ENCODE data around the gene KLHL10. TPM values are rescaled to one million over a fixed set of nuclear protein-coding genes. Genes with fewer than 3 reads are reported as not detected.

Gene KLHL10
- total RNA-seq (2014; rRNA removed; shearing (Covaris generic)) = not detected in 2 replicates

- no peak for DNase-seq (ENCODE audit: low read depth)
These were observed at the start of gene KLHL10 for GRCh38 chr17:41837761-41838538. TSS of gene KLHL10 (plus strand) at chr17:41837825. CDS start at chr17:41837933, 108 bp downstream.

GRCh38 chr17:41792845-41793783, 44.5 kb upstream of the KLHL10 start:
- DNase-seq (ENCODE audit: low read depth) = peak; percentile 74

- DNase-seq (ENCODE audit: low read depth) = no peak
These were observed 43.7 kb upstream of the KLHL10 start for GRCh38 chr17:41793784-41794539.

GRCh38 chr17:41794540-41794975, 43.1 kb upstream of the KLHL10 start:
- DNase-seq (ENCODE audit: low read depth) = no peak

- no peak for DNase-seq (ENCODE audit: low read depth)
These were observed 41.3 kb upstream of the KLHL10 start for GRCh38 chr17:41796121-41796895.

GRCh38 chr17:41797377-41797776, 40.2 kb upstream of the KLHL10 start:
- no peak for DNase-seq (ENCODE audit: low read depth)

GRCh38 chr17:41799366-41799765, 38.3 kb upstream of the KLHL10 start:
- DNase-seq (ENCODE audit: low read depth) = no peak

- DNase-seq (ENCODE audit: low read depth) = no peak
These were observed 36.8 kb upstream of the KLHL10 start for GRCh38 chr17:41800601-41801373.

GRCh38 chr17:41801374-41802271, 36.0 kb upstream of the KLHL10 start:
- DNase-seq (ENCODE audit: low read depth) = peak; percentile 66

- no peak for DNase-seq (ENCODE audit: low read depth)
These were observed 34.3 kb upstream of the KLHL10 start for GRCh38 chr17:41803049-41804020.

GRCh38 chr17:41806685-41807445, 30.8 kb upstream of the KLHL10 start:
- DNase-seq (ENCODE audit: low read depth) = no peak

- no peak for DNase-seq (ENCODE audit: low read depth)
These were observed 26.7 kb upstream of the KLHL10 start for GRCh38 chr17:41810659-41811548.

GRCh38 chr17:41811549-41812380, 25.9 kb upstream of the KLHL10 start, which contains the start of gene P3H4:
TSS of gene P3H4 (minus strand) at chr17:41811949. CDS start at chr17:41811915, 34 bp downstream.
- DNase-seq (ENCODE audit: low read depth) = peak; percentile 74

GRCh38 chr17:41812381-41813151, 25.1 kb upstream of the KLHL10 start, which contains the start of gene FKBP10:
TSS of gene FKBP10 (plus strand) at chr17:41813004. CDS start at chr17:41813035, 31 bp downstream.
- DNase-seq (ENCODE audit: low read depth) = peak; percentile 82

Data from RPMI7951 (cell line).